ENCODE data around the gene CNTLN. TPM values are rescaled to one million over a fixed set of nuclear protein-coding genes. Genes with fewer than 3 reads are reported as not detected.
A peak's percentile ranks its signal among the peaks of the same experiment; 100 is the strongest.

CNTLN gene
- total RNA-seq, 1 experiment from 2014 or later: 7.8 TPM

DNA sequence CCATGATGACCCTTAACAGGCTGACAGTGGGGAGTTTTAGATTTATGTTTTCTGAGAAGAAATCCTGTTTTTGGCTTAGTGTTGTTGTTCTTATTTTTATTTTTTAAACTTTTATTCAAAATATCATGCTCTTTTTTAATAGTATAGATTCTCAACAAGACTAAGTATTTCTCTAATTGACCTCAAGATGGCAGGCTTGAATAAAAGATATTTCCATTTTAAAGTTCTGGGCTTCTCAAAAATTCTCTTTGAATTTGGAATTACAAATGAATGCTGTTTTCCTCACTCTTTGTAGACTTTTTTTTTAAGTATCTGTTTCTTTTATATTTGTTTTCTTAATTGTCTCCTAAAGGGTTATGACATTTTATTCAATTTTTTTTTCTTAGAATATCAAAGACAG is 394.0 kb downstream of the CNTLN start:
- Histone ChIP-seq H3K36me3 (ENCODE audit: control insufficient read depth, insufficient read depth, low read length) (no peaks in the 10 kb centered on the region), H3K4me1 (no peaks in the 10 kb centered on the region), H3K4me3 (ENCODE audit: low read depth, low read length) (no peak overlapping the region), H3K27me3 (replicated peaks; ENCODE audit: control insufficient read depth, insufficient read depth, low read length) (no peaks in the 10 kb centered on the region), H3K9me3 (no peaks in the 10 kb centered on the region)
- ChIA-PET POLR2A (no interaction called here), CTCF (interaction anchor here (2.0 kb wide), 1 partner anchor 309 kb away, joined by 4 read pairs; no protein-coding TSS in a partner anchor)
- Mint-ChIP-seq H3K4me3 (ENCODE audit: unreplicated experiment) (no peak overlapping the region), H3K9me3 (ENCODE audit: unreplicated experiment) (no peaks in the 10 kb centered on the region), H3K36me3 (ENCODE audit: insufficient read depth, unreplicated experiment) (no peaks in the 10 kb centered on the region), H3K27ac (ENCODE audit: unreplicated experiment) (no peak overlapping the region), H3K27me3 (ENCODE audit: insufficient read depth, unreplicated experiment) (no peaks in the 10 kb centered on the region), H3K4me1 (ENCODE audit: low read depth, unreplicated experiment) (no peaks in the 10 kb centered on the region)
- DNase-seq: no peak
- BruUV-seq (replicated peaks): no TSS peak
- intact Hi-C loops (cut with micrococcal nuclease; ENCODE audit: unreplicated experiment): loop anchor here (1.0 to 5.0 kb wide), 4 partner anchors 266 to 683 kb away; no protein-coding TSS in a partner anchor
- TF ChIP-seq, protein P1, sequence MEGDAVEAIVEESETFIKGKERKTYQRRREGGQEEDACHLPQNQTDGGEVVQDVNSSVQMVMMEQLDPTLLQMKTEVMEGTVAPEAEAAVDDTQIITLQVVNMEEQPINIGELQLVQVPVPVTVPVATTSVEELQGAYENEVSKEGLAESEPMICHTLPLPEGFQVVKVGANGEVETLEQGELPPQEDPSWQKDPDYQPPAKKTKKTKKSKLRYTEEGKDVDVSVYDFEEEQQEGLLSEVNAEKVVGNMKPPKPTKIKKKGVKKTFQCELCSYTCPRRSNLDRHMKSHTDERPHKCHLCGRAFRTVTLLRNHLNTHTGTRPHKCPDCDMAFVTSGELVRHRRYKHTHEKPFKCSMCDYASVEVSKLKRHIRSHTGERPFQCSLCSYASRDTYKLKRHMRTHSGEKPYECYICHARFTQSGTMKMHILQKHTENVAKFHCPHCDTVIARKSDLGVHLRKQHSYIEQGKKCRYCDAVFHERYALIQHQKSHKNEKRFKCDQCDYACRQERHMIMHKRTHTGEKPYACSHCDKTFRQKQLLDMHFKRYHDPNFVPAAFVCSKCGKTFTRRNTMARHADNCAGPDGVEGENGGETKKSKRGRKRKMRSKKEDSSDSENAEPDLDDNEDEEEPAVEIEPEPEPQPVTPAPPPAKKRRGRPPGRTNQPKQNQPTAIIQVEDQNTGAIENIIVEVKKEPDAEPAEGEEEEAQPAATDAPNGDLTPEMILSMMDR (IDR thresholded peaks at IDR 0.05; ENCODE audit: insufficient read depth in 1 of 2, low read depth in 1 of 2, low read length in 1 of 2, severe bottlenecking in 1 of 2, unreplicated experiment in 1 of 2): peak in 1 of 2 experiments; percentile 9

DNA sequence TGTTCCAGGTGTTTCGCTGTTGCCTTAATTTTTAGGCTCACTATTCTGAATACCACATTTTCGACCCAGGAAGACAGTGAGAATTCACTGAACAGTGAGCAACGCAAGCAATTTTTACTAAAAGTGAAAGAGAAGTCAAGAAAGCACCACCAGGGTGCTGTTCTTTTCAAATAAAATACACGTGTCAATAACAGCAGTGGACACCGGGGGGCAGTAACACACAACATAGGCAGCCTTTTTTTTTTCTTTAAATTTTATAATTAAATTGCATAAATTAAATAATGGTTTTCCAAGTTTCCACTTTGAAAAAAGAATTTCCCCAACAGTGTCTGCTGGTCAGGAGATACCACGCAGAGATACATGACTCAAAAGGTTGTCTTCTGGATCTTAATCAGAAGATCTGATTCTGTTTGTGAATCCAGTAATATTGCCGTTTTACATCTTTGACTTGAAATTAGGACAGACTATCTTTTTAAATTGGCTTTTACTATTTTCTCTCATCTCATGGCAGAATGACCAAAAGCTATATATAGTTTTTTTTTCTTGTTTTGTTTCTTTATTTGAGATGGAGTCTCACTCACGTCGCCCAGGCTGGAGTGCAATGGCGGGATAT is 396.9 kb downstream of the CNTLN start:
- TF ChIP-seq, protein P1 (IDR thresholded peaks at IDR 0.05; ENCODE audit: insufficient read depth in 1 of 2, low read depth in 1 of 2, low read length in 1 of 2, severe bottlenecking in 1 of 2, unreplicated experiment in 1 of 2): peak; percentile 61 to 63
- Histone ChIP-seq H3K27me3 (replicated peaks; ENCODE audit: control insufficient read depth, insufficient read depth, low read length) (no peaks in the 10 kb centered on the region), H3K4me1 (no peaks in the 10 kb centered on the region), H3K9me3 (no peaks in the 10 kb centered on the region), H3K4me3 (ENCODE audit: low read depth, low read length) (no peak overlapping the region), H3K36me3 (ENCODE audit: control insufficient read depth, insufficient read depth, low read length) (no peaks in the 10 kb centered on the region)
- Mint-ChIP-seq H3K27ac (ENCODE audit: unreplicated experiment) (no peak overlapping the region), H3K4me3 (ENCODE audit: unreplicated experiment) (no peak overlapping the region), H3K9me3 (ENCODE audit: unreplicated experiment) (no peaks in the 10 kb centered on the region), H3K4me1 (ENCODE audit: low read depth, unreplicated experiment) (no peaks in the 10 kb centered on the region), H3K27me3 (ENCODE audit: insufficient read depth, unreplicated experiment) (peaks cover 7% of the 10 kb centered on the region), H3K36me3 (ENCODE audit: insufficient read depth, unreplicated experiment) (no peaks in the 10 kb centered on the region)
- no TSS peak for BruUV-seq (replicated peaks)
- ChIA-PET CTCF (no interaction called here), POLR2A (no interaction called here)
- intact Hi-C loops (cut with micrococcal nuclease; ENCODE audit: unreplicated experiment): loop anchor here (10.0 kb wide), 2 partner anchors 83 to 123 kb away; no protein-coding TSS in a partner anchor
- DNase-seq: peak; percentile 34 to 50

DNA sequence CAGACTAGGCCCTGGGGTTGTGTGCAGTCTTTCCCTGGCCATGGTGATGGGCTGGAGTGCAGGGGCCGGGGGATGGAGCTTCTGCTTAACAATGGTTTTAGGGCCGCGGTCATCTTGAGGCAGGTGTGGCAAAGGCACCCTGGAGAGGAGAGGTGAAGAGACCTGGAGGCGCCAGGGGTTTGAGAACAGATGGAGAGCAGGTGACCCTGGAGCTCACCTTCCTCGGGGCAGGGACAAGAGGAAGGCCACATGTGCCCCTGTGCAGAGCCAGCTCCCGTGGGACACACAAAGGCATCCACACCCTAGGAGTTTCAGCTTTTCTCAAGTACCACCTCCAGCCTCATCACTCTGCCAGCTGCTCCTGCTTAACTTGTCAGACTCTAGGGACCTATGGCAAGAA is 397.6 kb downstream of the CNTLN start:
- POLR2A ChIA-PET: no interaction called here
- intact Hi-C loops (cut with micrococcal nuclease; ENCODE audit: unreplicated experiment): loop anchor here (10.0 kb wide), 2 partner anchors 82 to 122 kb away; no protein-coding TSS in a partner anchor
- no peak overlapping the region for H3K4me3 Mint-ChIP-seq (ENCODE audit: unreplicated experiment)
- peaks cover 9% of the 10 kb centered on the region for H3K27me3 Mint-ChIP-seq (ENCODE audit: insufficient read depth, unreplicated experiment)
- no peak overlapping the region for H3K27ac Mint-ChIP-seq (ENCODE audit: unreplicated experiment)
- no peak for DNase-seq
- H3K4me1 ChIP-seq: no peaks in the 10 kb centered on the region
- no peaks in the 10 kb centered on the region for H3K36me3 ChIP-seq (ENCODE audit: control insufficient read depth, insufficient read depth, low read length)
- H3K9me3 ChIP-seq: no peaks in the 10 kb centered on the region
- H3K36me3 Mint-ChIP-seq (ENCODE audit: insufficient read depth, unreplicated experiment): no peaks in the 10 kb centered on the region
- no peaks in the 10 kb centered on the region for H3K9me3 Mint-ChIP-seq (ENCODE audit: unreplicated experiment)
- TF ChIP-seq, protein P1 (IDR thresholded peaks at IDR 0.05; ENCODE audit: insufficient read depth in 1 of 2, low read depth in 1 of 2, low read length in 1 of 2, severe bottlenecking in 1 of 2, unreplicated experiment in 1 of 2): no peak
- no peaks in the 10 kb centered on the region for H3K27me3 ChIP-seq (replicated peaks; ENCODE audit: control insufficient read depth, insufficient read depth, low read length)
- no peaks in the 10 kb centered on the region for H3K4me1 Mint-ChIP-seq (ENCODE audit: low read depth, unreplicated experiment)
- no TSS peak for BruUV-seq (replicated peaks)
- CTCF ChIA-PET: interaction anchor here (1.2 kb wide), 1 partner anchor 305 kb away, joined by 3 read pairs; no protein-coding TSS in a partner anchor
- H3K4me3 ChIP-seq (ENCODE audit: low read depth, low read length): no peak overlapping the region
